Stimulated activated CD4-positive, alpha-beta T cell treated with anti-CD3 and anti-CD28 coated beads, TNF-alpha, amount 100 ng/mL, for 1 hour (primary cell): ENCODE measurements around the gene DHFR.

Source experiments
- DNase-seq, 3 donors: peaks; one replicate each; pipeline ENCODE4 v3.0.0-alpha.2; 2020; ENCODE audit warnings: low read depth in 3 of 3, low spot score in 1 of 3

Gene DHFR

GRCh38 chr5:80655231-80655774 lies 520 bp upstream of the DHFR start:
- no peak for DNase-seq

GRCh38 chr5:80654054-80654390 lies 761 bp downstream of the DHFR start:
- DNase-seq, result no peak

GRCh38 chr5:80653502-80653901 lies 1.3 kb downstream of the DHFR start:
- DNase-seq, result no peak

- DNase-seq, result no peak
These were observed 7.9 kb downstream of the DHFR start for GRCh38 chr5:80646926-80647325.

GRCh38 chr5:80644900-80645299 lies 9.9 kb downstream of the DHFR start:
- DNase-seq, result no peak

GRCh38 chr5:80641353-80641752 lies 13.4 kb downstream of the DHFR start:
- no peak for DNase-seq

- DNase-seq, result no peak
These were observed 20.6 kb downstream of the DHFR start for GRCh38 chr5:80634193-80634592.

- DNase-seq, result no peak
These were observed 22.1 kb downstream of the DHFR start for GRCh38 chr5:80632700-80633099.

- DNase-seq, result no peak
These were observed 23.2 kb downstream of the DHFR start for GRCh38 chr5:80631278-80632259.

- DNase-seq, result no peak
These were observed 25.5 kb downstream of the DHFR start for GRCh38 chr5:80629281-80629680.

- no peak for DNase-seq
These were observed 29.6 kb downstream of the DHFR start for GRCh38 chr5:80625230-80625629.

GRCh38 chr5:80623999-80624398 lies 30.8 kb downstream of the DHFR start:
- DNase-seq, result no peak

- no peak for DNase-seq
These were observed 32.0 kb downstream of the DHFR start for GRCh38 chr5:80622756-80623155.

- DNase-seq, result no peak
These were observed 34.6 kb downstream of the DHFR start for GRCh38 chr5:80620211-80620610.

GRCh38 chr5:80619086-80619485 lies 35.7 kb downstream of the DHFR start:
- no peak for DNase-seq

GRCh38 chr5:80618438-80618837 lies 36.3 kb downstream of the DHFR start:
- DNase-seq, result no peak

- DNase-seq, result no peak
These were observed 39.4 kb downstream of the DHFR start for GRCh38 chr5:80615266-80615914.

GRCh38 chr5:80609692-80610091 lies 45.1 kb downstream of the DHFR start:
- DNase-seq, result no peak

- DNase-seq, result no peak
These were observed 46.1 kb downstream of the DHFR start for GRCh38 chr5:80608731-80609130.

GRCh38 chr5:80607832-80608231 lies 47.0 kb downstream of the DHFR start:
- DNase-seq, result no peak

GRCh38 chr5:80607343-80607742 lies 47.4 kb downstream of the DHFR start:
- DNase-seq, result no peak
